Raji (cell line): ENCODE measurements around the gene SLC7A6.

Experiments
- POLR2A ChIP-seq: IDR thresholded peaks from 2 replicates; pipeline ENCODE4 v1.6.1; 2011; ENCODE audit warnings: low read depth, low read length, control low read depth; ENCODE audit not compliant: insufficient read depth

SLC7A6 gene

GRCh38 chr16:68349838-68350410 lies 85.6 kb downstream of the SLC7A6 start:
- TF ChIP-seq POLR2A: no peak

GRCh38 chr16:68350813-68351350 lies 86.6 kb downstream of the SLC7A6 start:
- no peak for TF ChIP-seq POLR2A
